Cardiac ventricle fibroblast (primary cell): ENCODE results near the gene CCDC57. TPM values are rescaled to one million over a fixed set of nuclear protein-coding genes. Genes with fewer than 3 reads are reported as not detected.

ENCODE experiments used
- total RNA-seq: library from RNA; depleted of rRNA; stranded (reverse); fragments of >200 nt; gene quantifications from 2 replicates; pipeline ENCODE4 v1.2.3, GENCODE V29; 2015

CCDC57 gene, protein sequence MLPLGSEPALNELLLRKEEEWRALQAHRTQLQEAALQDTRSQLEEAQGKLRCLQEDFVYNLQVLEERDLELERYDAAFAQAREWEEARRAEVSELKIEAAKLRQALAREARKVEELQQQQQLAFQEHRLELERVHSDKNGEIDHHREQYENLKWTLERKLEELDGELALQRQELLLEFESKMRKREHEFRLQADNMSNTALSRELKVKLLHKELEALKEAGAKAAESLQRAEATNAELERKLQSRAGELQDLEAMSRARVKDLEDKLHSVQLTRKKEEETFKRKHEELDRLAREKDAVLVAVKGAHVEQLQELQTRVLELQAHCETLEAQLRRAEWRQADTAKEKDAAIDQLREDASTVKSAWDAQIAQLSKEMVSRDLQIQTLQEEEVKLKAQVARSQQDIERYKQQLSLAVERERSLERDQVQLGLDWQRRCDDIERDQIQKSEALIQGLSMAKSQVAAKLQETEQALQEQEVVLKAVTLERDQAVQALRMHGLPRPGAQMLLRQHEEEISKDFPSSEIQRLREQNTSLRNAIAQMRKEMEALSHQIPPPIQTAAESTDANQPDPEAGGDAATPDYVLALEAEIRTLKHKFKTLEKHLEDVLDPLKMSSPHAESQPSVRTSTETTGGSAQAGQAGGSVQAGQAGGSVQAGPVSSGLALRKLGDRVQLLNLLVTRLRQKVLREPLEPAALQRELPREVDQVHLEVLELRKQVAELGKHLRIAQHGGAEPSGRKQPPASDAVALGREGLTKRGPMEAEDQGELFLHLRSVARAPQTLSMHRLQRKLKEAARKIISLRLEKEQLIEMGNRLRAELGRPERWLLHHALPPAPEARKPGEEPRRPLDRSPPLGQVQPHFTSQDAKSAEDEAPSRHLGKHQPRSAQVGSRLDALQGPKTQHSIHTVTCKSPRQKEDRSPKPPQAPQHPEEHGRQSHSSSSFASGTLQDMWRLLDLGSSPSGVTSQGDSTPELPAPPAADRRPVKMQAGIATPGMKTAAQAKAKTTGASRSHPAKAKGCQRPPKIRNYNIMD
- 8.7 and 9.5 TPM in 2 replicates for total RNA-seq

DNA sequence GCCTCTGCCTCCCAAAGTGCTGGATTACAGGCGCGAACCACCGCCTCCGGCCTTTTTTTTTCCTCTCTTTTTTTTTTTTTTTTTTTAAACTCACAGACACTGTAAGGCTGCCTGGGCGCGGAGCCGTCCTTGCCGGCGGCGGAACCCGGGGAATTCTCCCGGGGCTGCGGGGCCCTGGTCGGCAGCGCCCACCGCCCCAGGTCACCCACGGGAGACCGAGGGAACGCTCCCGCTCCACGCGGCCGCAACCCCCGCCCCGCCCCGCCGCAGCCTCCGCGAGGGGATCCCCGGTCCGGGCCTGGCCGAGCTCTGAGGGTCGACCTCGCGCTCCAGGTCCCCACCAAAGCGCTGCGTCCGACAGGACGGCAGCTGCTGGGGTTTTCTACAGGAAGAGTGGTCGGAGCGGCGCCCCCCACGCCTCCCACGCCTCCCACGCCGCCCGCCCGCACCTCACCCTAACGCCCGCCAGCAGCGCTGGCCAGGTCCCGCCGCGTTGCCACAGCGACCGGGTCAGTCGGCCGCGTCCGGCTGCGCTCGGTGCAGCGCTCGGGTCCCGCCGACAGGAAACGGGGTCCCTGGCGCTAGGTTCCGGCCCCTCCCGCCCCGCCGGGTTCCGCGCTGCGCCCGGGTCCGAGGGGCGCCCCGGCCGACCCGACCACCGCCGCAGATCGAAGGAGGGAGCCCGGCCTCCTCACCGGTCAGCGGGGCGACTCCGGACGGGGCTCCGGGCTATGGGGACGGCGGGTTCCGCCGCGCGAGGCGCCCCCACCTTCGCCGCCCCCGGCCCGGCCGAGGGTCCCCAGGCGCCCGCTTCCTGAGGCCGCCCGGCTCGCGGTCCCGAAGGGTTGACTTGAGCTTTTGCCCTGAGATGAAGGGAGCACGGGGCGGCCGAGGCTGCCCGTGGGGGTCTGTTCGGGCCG lies at the start of gene CCDC57:
TSS of gene CCDC57 (minus strand) at position 512 of the 920 bp plus-strand sequence. CDS start 10,898 bp downstream, outside the sequence.

DNA sequence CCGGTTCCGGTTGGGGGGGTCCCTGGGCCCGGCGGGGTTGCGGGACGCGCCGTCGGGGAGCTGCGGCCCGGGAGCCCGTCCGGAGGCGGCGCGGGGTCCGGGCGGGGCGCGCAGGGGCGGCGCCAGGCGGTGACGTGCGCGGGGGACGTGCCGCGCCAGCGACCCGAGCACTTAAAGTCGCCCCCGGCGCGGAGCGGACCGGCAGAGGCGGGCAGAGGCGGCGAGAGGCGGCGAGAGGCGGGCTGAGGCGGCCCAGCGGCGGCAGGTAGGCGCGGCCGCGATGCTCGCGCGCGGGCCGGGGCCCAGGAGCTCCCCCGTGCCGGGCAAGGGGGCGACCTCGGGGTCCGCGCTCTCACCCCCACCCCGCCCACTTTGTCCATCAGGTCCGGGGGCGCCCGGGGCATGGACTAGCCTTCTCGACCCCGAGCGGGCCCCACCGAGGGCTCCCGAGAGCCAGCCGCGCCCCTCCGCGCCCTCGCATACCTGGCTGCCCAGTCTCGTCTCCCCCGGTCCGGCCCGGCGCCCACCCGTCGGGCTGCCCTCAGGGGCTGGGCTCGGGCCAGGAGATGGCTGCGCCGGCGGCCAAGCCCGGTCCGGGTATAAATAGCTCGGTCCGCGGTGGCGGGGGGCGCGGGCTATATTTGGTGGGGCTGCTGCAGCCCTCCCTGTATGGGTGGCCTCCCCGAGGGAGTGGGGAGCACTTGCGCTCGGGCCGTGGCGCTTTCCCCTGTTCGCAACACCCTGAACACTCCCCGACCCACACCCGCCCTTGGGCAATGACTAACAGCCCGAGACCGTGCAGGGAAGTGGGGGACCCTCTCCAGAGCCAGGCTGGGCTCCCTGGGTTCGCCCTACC lies 16.4 kb upstream of the CCDC57 start, which contains the start of gene SLC16A3:
TSS of gene SLC16A3 (plus strand) at position 201 of the 856 bp plus-strand sequence. CDS start 6,967 bp downstream, outside the sequence.

DNA sequence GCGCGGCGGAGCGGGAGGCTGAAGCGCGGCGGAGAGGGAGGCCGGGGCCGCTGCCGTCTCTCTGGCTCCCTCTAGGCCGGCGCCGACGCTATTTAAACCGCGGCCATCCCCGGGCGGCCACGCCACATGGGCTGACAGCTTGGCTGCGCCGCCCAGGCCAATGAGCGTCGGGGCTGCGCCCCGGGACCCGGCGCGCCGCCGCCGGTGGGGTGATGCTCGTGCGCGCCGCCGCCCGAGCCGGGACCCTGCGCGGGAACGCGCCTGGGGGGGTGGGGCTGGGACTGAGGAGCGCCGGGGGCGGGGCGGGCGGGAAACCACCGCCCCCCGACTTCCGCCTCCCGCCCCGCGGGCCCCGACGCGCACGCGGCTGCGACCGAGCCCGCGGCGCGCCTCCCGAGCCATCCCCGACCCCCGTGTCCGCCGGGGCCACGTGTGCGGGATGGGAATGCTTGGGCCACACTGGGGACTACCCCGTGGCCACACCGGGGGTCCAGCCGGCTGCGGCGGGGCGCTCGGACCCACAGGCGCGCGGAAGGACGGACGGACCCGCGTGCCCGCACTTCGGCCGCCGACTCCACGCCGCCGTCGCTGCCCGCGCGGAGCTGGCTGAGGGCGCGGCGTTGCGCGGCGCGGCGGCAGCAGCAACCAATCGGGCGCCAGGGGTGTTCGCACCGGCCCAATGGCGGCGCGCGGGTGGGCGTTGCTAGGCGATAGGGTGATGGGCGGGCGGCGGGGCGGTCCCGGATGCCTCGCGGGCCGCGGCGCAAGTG lies 114.3 kb downstream of the CCDC57 start, which contains the start of gene FASN:
TSS of gene FASN (minus strand) at position 68 of the 770 bp plus-strand sequence. CDS start 1,791 bp downstream, outside the sequence.

DNA sequence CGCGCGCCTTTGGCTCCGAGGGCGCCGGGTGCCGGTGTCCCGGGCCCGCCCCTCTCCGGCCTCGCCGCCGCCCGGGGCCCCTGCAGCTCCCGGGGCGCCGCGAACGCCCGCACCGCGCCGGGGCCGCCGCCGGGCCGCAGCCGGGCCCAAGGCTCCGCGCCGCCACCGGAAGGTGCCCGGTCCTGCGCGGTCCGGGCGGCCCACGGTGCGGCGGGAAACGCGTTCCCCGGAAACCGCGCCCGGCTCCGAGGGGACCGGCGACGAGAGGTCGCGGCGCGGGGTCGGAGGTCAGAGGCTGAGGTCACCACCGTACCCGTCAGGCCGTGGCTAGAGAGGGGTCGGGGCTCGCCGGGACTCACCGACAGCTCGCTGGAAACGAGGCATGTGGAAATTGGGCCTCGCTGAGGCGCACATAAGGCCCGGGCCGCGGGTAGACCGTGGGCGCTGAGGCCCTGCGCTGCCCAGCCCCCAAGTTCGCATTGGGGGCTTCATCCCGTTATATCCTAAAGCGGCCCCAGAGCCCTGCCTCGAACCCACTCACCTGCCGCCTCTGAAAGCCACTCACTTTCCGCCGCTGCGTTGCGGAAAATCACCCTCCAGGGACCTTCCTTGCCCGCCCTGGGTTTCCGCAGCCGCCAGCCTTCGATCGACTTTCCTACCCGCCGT lies 146.9 kb downstream of the CCDC57 start, which contains the start of gene DUS1L:
TSS of gene DUS1L (minus strand) at position 167 of the 666 bp plus-strand sequence. CDS start 745 bp downstream, outside the sequence.

DNA sequence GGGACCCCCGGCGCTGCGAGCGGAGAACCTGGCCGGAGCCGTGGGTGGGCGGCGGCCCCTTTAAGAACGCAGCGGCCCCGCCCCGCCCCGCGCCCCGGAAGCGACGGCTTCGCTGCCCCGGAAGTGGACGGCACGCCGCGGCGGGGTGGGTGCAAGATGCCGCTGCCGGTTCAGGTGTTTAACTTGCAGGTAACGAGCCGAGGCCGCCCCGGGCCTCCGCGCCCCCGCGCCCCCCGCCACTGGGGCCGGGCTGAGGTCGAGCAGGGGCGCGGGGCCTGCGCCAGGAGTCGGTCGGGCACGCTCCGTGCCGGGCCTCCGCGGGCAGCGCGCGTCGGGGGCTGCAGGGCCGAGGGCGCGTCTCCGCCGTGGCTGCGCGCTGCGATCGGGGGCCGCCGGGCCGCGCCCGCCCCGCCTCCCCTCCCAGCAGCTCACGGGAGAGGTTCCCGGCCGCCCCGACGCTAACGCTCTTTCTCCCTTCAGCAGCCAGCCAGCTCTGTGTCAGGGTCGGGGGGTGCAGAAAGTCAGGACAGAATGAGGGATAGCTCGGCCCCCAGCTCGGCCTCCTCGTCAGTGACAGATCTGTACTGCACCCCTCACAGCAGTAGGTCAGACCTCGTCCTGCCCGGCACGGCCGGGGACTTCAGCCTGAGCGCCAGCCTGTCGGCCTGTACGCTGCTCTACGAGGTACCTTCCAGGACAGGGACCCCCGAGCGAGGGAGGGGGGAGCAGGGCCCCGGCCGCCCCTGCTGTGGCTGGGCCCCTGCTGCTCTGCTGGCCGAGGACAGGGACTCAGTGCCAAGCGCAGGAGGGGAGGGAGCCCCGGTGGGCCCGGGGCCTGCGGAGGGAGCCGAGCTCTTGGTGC lies 160.6 kb downstream of the CCDC57 start, which contains the start of the genes GPS1 and RFNG:
TSS of gene GPS1 (plus strand) at position 123 of the 862 bp plus-strand sequence. CDS start at position 157, 34 bp downstream.
TSS of gene RFNG (minus strand) at position 36 of the 862 bp plus-strand sequence. CDS start 45 bp downstream, outside the sequence.

Other genes starting within 250 kb of the CCDC57 start
- gene ASPSCR1, start 235.2 kb downstream of the CCDC57 start, total RNA-seq = 13.0 and 17.5 TPM in 2 replicates
- 36.2 and 42.7 TPM in 2 replicates for gene CENPX, start 190.0 kb downstream of the CCDC57 start, total RNA-seq
- gene LRRC45, start 189.5 kb downstream of the CCDC57 start, total RNA-seq = 11.6 and 13.3 TPM in 2 replicates
- gene RAC3, start 181.2 kb downstream of the CCDC57 start, total RNA-seq = 16.2 and 19.9 TPM in 2 replicates
- gene DCXR, start 175.1 kb downstream of the CCDC57 start, total RNA-seq = 70.6 and 80.2 TPM in 2 replicates
- 31.4 and 39.7 TPM in 2 replicates for gene RFNG, start 161.0 kb downstream of the CCDC57 start, total RNA-seq
- 72.1 and 78.6 TPM in 2 replicates for gene GPS1, start 160.9 kb downstream of the CCDC57 start, total RNA-seq
- 40.1 and 50.9 TPM in 2 replicates for gene DUS1L, start 147.0 kb downstream of the CCDC57 start, total RNA-seq
- 100 and 104 TPM in 2 replicates for gene FASN, start 114.6 kb downstream of the CCDC57 start, total RNA-seq
- gene SLC16A3, start 16.2 kb upstream of the CCDC57 start, total RNA-seq = 107 and 162 TPM in 2 replicates
- gene CSNK1D, start 60.9 kb upstream of the CCDC57 start, total RNA-seq = 59.9 and 85.4 TPM in 2 replicates
- 0.20 TPM in 1 of 2 replicates, not detected in the other for gene CD7, start 104.8 kb upstream of the CCDC57 start, total RNA-seq
- 8.6 and 12.6 TPM in 2 replicates for gene SECTM1, start 120.9 kb upstream of the CCDC57 start, total RNA-seq
- gene TEX19, start 146.4 kb upstream of the CCDC57 start, total RNA-seq = not detected in 2 replicates
- not detected in 2 replicates for gene UTS2R, start 158.9 kb upstream of the CCDC57 start, total RNA-seq
- gene HEXD, start 205.5 kb upstream of the CCDC57 start, total RNA-seq = 6.9 and 13.8 TPM in 2 replicates
- gene OGFOD3, start 205.7 kb upstream of the CCDC57 start, total RNA-seq = 30.7 and 42.5 TPM in 2 replicates
- gene CYBC1, start 237.9 kb upstream of the CCDC57 start, total RNA-seq = 42.2 and 67.1 TPM in 2 replicates
- gene NARF, start 245.9 kb upstream of the CCDC57 start, total RNA-seq = 16.7 and 20.0 TPM in 2 replicates